GM19467 (cell line): ENCODE results near the gene IKZF3.
A peak's percentile ranks its signal among the peaks of the same experiment; 100 is the strongest.

ENCODE experiments used
- ATAC-seq: cut with Tn5 transposase; IDR thresholded peaks from one replicate; pipeline ENCODE4 v1.9.1; 2021; ENCODE audit warnings: mild to moderate bottlenecking, moderate library complexity; ENCODE audit not compliant: unreplicated experiment

Gene IKZF3

DNA sequence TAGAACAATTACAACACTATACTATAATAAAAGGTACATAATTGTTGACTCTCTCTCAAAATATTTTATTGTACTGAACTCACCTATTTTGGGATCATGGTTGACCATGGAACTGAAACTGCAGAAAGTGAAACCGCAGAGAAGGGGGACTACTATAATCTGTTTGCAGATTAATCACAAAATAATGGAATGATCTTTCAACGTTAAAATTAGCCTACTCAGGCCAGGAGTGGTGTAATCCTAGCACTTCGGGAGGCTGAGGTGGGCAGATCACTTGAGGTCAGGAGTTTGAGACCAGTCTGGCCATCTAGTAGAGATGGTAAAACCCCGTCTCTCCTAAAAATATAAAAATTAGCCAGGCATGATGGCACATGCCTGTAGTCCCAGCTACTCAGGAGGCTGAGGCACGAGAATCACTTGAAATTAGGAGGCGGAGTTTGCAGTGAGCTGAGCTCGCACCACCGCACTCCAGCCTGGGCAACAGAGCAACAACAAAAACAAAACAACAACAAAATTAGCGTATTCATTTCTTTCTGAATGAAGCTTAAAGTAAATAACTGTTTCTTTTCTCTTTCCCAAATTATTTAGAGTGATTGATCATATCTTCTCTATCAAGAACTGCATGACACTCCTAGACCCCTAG is 45.6 kb downstream of the IKZF3 start:
- ATAC-seq = no peak

DNA sequence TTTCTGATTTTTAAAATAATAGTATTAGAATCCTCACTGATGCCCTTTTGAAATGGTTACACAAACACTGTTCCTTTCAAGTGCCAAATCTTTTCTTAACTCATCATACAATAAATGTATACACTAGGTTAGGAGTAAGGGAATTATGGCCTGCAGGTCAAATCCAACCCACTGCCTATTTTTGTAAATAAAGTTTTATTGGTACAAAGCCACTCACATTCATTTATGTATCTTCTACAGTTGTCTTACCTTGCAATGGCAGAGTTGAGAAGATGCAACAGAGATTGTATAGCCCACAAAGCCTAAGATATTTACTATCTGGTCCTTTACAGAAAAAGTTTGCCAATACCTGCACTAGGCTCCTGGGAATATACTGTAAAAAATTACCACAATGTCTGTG is 47.8 kb downstream of the IKZF3 start:
- no peak for ATAC-seq

DNA sequence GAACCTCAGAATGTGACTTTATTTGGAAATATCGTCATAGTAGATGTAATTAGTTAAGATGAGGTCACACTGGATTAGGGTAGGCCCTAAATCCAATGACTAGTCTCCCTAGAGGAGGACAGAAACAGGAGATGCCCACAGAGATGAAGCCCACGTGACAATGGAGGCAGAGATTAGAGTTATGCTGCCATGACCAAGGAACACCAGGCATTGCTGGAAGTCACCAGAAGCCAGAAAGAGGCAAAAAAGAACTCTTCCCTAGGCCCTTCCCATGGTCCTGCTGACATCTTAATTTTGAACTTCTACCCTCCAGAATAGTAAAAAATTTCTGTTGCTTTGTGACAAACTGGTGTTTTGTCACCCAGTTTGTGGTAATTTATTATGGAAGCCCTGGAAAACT is 49.6 kb downstream of the IKZF3 start:
- no peak for ATAC-seq

DNA sequence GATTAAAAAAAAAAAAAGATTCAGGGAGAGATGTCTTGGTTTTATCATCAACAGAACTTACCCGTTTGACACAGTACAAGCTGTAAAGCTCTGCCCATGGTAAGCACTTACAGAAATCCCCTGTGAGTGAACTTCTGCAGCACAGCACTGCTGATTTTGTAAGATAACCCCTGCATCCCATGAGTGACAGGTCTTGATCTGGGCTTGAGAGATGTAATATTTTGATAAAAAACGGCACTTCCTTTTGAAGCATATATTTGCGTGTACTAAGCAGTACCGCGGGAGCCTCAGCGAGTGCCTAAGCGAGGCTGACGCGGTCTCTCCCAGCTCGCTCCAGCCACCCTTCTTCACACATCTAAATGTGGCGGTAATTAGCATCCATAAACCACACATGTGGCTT is 50.5 kb downstream of the IKZF3 start:
- ATAC-seq = no peak

DNA sequence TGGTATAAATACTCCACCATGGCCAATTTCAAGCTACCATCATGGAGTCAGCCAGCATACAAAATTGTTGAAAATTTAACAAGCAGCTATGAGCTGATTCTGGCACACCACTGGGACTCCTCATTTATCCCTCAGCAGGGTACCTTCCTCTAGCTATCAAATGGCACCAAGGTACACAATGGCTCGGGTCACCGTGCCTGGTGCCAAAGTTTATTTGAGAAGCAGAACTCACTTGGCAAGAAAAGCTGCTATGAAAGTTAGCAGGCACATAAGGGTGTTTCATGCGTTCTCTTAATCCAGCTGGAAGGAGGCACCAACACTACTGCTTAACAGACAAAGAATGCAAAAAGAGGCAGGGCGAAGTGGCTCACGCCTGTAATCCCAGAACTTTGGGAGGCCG is 51.6 kb downstream of the IKZF3 start:
- ATAC-seq = no peak

DNA sequence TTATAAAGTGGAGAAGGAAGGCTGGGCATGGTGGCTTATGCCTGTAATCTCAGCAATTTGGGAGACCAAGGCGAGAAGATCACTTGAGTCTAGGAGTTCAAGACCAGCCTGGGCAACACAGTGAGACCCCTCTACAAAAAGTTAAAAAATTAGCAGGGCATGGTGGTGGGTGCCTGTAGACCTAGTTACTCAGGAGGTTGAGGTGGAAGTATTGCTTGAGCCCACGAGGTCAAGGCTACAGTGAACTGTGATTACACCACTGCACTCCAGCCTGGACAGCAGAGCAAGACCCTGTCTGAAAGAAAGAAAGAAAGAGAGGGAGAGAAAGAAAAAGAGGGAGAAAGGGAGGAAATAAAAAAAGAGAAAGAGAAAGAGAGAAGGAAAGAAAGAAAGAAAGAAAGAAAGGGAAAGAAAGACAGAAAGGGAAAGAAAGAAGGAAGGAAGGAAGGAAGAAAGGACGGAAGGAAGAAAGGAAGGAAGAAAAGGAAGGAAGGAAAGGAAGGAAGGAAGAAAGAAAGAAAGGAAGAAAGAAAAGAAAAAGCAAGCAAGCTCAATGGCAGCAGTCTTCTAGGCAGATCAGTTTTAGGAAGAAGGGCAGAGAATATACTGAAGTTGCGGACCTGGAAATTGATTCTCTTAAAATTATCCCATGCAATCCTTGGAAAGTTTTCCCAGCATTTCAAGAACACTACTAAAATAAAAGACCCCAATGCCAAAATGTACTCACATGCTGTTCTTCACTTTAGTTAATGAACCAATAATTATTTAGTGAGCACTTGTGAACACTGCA is 53.0 kb downstream of the IKZF3 start:
- no peak for ATAC-seq

DNA sequence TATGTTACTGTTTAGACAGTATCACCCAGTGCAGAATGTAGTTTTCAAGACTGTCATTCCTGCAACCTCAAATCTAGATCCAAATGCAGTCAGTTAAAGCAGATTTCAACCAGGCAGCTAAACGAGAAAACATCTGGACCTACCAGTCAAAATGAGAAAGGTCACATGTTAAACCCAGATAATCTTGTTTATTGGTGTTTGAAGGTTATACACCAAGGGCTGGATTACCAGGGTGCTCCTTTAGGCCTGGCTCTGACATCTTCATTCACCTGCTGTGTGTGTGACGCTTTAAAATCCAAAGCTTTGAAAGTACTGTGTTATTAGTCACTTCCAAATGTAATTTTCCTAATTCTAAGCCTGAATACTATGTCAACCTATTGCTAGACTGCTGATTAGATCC is 54.9 kb downstream of the IKZF3 start:
- no peak for ATAC-seq

DNA sequence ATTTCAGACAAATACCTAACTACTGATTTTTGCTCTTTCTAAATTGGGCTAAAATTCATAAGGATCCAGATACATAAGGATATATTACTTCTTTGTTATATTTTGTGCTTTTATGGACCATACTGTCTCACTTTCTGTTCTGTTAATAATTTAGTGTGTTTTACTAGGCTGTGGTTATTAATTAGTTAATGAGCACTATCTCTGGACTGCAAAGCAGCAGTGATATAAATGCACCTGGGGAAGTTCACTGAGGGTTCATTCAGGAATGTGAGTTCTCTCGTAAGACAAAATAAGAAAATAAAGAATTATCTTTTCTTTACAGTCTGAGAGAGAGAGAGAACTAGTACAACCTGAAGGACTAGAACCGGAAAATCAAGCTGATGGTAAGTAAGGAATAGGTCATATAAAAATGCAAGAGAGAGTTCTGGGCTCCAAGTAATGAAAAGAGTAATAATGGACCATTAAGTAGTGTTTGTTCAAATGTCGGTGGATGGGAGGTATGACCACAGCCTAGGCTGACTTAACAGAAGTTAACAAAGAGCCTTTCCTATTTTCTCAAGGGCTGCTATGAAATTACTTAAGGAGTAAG is 55.6 kb downstream of the IKZF3 start:
- no peak for ATAC-seq

DNA sequence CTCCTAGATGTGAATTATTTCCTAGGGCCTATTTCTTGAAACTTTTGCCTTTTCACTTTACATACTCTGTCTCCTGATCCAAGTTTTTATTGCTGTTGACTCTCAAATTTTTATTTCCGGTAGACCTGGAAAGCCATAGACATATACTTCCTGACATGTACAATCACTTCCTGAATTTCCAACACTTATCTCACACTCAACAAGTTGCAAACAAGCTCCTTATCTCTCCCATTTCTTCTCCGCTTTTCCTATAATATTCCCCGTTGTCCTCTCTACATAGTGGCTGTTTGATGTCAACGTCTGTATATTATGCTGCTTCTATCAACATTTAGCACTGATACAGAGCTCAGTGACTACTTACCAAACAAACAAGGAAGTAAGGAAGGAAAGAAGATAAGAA is 59.3 kb downstream of the IKZF3 start:
- no peak for ATAC-seq

DNA sequence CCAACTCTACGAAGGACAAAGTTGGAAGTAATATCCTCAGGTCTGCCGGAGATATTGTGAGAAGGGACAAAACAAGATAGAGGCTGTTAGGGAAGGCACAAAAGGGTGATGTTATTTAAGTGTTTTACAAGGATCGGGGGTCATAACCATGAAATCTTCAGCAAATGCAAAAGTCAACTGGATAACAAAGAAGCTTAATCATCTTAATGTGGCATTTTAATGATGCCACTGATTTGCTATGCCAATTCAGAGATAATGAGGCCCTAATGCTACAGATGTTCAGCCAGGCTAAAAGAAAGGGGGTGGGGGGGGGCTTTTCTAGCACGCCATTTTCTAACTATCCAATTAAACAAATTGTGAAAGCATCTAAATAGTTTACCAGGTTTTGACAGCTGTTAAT is 63.1 kb downstream of the IKZF3 start:
- no peak for ATAC-seq

DNA sequence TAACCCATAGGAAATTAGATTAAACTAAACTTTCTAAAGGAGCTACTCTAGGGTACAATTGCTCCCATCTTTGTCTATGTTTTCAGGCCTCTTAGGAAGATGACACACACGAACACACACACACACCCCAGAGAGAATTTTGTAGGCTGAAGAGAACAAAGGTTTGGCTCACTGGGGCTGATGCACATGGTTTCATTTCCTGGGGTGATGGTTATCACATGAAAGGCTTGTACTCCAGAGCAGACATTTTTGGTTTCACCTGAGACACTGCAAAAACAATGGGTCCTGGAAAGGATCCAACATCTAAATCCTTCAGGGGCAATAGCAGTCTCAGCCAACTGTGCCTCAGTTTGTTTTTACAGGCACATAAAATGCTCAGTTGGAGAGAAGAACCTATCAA is 63.6 kb downstream of the IKZF3 start:
- ATAC-seq = peak; percentile 56

DNA sequence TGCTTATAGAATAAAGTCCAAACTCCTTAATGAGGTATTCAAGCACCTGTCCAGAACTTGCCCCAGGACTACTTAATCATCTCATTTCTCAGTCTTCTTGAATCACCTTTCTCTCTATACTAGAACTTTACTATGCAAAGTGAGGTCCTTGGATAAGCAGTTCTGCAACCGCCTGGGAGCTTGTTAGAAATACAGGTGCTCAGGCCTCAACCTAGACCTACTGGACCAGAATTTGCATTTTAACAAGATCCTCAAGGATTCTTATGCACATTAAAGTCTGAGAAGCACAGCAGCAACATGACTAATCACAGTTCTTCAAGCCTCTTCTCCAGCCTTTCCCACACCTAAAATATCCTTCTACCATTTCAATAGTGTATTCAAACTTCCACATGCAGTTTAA is 64.7 kb downstream of the IKZF3 start:
- no peak for ATAC-seq

DNA sequence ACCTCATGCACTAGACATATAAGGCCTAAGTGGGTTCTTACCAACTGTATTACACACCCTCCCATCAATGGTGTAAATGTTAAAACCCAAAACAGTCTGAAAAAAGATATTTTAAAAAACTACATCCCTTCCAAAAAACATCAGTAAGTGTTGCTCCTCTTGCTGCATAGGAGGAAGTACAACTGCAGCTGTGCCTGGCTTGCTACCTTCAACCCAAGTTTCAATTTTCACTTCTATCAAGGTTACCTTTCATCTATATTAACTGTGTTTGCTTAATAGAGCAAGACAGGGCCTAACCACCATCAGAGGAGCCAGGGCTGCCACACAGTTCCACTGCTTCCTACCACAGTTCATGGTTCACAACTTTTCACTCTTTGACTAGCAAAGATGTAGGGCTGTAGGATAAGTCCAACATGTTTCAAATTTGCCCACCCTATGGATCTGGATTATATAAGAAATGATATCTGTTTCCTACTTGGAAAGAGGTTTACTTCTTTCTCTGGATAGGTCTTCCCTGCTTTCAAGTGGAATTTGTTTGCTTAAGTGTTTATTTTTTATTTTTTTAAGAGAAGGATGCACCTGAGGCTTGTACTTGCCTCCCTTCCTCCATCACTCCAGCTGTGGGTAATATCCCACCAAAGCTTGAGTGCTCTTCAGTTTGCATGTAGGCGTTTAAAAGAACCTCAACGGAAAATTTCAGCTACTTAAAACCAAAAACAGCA is 69.7 kb downstream of the IKZF3 start:
- peak; percentile 83 for ATAC-seq

DNA sequence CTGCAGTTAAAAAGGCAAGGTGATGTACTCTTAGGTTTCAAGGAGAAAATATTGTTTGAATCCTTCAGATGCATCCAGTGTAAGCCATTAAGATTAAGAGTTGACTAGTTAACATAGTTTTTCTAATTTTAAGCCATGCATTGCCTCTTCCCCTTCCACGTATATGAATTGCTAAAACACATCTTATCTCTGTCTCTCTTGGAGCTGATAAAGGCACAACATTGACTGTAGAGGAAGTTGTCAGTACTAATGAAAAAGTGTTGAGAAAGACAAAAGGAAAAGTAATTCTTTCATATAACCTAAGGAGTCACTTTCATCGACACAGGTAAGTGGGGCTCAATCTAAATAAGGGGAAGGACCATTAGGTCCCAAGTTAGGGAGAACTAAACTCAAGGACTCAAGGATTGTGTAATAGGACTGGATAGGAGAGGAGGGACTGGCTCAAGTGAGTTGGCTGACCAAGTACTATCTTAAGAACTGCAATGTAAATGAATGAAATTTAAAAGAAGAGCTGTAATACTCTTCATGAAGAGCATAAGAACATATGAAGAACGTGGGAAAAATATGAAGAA is 70.7 kb downstream of the IKZF3 start:
- ATAC-seq = no peak

DNA sequence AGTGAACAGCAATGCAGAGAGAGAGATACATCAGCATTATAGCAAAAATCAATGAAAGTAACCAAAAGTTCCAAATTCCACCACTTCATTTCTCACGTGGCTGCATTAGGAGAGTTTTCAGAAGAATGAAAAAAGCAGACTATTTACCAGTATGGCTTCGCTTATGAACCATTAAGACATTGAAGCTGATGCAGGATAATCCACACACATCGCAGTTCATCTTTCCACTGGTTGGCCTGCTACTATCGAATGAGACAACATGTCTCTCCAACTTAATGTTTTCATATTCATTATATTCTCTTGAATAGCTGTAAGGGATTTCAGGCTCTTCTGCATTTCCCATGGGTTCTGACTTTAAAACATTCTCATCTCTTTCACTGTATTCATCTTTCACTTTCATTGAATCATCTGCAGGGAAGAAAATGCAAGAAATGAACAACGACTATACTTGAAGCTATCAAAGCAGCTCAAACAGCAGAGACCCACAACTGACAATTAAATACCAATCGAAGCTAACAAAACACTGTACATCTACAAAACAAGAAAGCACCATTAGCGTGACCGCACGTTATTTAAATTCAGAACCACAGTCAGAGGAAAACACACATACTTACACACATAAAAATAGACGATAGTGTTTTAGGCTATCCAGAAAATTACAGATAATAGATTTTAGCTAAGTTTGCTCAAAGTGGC is 71.4 kb downstream of the IKZF3 start:
- ATAC-seq = no peak

DNA sequence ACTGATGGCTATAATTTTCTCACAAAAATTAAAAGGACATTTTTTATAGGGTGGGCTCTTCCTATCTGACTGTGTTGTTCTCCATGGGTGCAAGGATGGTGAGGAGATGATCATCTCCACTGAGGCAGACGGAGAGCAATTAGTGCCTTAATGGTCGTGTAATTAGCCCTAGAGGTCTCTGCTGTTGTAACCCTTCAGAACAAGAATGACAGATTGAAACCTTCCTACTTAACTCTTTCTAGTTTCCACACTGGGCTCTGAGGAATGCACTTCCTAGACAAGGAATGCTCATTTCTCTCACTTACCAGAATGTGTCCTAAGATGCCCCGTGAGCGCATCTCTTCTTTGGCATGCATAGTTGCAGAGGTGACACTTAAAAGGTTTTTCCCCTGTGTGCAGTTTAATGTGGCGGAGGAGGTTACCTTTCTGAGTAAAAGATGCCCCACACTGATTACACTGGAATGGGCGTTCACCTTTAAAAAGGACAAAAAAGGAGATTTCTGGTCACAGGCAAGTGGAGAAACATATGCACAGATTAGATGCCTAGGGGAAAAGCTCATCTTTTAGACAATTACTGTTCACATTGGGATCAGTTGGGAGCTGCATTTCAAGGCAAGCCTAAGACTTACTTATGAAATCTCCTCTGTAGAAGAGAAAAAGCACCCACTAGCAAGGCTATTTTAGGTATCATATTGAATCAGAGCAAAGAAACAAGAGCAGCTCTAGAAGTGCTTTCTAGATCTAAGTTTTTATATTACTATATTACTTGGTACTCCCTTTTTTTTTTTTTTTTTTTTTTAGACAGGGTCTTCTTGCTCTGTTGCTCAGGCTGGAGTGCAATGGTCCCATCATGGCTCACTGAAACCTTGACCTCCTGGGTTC is 72.8 kb downstream of the IKZF3 start:
- no peak for ATAC-seq

DNA sequence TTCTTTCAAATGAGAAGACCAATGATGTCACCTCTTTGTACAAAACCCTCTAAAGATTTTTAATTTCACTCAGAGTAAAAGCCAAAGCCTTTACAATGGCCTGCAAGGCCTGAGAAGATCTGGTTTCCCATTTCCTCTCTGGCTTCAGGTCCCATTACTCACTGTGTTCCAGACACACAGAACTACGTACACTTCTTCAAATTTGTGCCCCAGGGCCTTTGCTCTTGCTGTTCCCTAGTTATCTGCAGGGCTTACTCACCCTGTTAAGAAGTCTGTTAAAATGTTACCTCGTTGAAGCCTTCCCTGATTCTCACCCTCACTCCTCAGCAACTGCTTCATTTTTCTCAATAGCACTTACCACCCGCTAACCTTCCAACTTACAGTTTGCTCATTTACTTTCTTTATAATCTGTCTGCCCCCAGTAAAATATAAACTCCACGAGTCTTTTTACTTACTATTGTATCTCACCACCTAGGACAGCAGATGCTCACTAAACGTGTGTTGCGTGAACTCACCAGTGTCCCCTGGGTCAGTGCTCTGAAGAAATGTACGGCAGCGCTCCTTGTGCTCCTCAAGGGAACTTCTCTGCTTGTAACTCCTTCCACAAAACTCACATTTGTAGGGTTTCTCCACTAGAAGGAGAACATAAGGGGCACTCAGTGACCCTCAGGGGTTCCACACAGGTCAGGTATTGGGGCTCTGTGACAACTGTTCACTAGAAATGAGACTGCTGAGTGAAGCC is 76.2 kb downstream of the IKZF3 start:
- ATAC-seq = no peak

DNA sequence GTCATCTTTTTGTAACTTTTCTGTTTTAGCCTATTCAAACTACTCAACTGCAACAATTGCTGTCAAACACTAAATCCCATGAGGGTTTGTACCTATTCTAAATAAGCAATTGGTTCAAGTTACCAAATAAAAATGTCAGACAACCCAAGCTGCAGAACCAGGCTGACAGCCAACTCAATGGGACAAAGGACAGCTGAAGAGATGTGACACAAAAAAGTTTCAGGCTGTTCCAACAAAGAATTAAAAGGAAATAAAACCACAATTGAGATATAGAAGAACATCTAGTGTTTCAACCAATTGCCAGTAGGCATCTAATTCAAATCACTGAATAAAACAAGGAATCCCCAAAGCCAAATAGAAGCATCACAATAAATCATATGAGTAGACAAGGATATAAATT is 77.1 kb downstream of the IKZF3 start:
- ATAC-seq = no peak

DNA sequence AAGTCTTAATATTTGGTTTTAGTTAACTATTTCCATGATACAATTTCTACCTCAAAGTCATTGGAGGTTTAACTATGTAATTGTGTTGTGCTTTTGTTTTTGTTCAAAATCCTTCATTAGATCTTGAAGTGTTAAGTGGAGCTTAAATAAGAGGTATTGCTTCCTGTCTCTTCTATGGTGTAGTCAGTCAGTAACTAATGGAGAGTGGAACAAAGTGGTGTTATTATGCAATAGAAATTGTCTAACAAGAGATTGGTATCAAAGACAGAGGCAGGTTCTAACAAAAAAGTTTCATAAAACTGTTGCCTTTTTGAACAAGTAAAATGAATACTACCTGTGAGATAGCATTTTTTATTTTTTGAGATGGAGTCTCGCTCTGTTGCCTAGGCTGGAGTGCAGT is 81.1 kb downstream of the IKZF3 start:
- no peak for ATAC-seq
